ENCODE results near the gene UAP1. TPM values are rescaled to one million over a fixed set of nuclear protein-coding genes. Genes with fewer than 3 reads are reported as not detected.

Gene UAP1
- polyA plus RNA-seq, 1 of the 3 experiments (the other 2 are of a cell fraction) = 32.3 TPM

DNA sequence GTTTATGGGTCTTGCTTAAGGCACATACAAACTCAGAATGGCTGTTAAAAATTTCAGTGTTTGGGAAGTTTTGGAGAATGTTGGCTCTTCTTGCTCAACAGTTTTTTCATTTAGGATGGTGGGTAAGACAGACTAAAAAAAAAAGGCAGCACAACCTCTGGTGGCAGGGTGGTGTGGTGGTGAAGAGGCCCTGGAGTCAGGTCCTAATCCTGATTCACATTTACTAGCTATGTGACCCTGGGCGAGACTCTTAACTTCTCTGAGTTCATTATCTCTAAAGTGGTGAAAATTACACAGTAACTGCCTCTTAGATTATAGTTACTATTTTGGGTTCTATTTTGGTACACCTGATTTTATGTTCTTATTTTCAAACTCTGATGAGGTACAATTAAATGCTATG is 11.6 kb downstream of the UAP1 start:
- POLR2A ChIA-PET = no interaction called here
- Histone ChIP-seq H2AFZ (ENCODE audit: low read depth) (no peak overlapping the region), H3F3A (replicated peaks; ENCODE audit: insufficient read depth) (no peaks in the 10 kb centered on the region), H4K20me1 (ENCODE audit: insufficient read depth) (no peaks in the 10 kb centered on the region), H3K9me2 (no peaks in the 10 kb centered on the region), H3K9me3 (no peaks in the 10 kb centered on the region), H3K4me3 (ENCODE audit: low read depth in 2 of 2, low read length in 1 of 2) (no peak overlapping the region), H3K9ac (no peak overlapping the region), H3K36me3 (replicated peaks in 1 of 2; ENCODE audit: control insufficient read depth in 1 of 2, insufficient read depth in 2 of 2, low read length in 1 of 2) (peaks cover 23 to 33% of the 10 kb centered on the region in 2 experiments), H3K27ac (ENCODE audit: low read depth in 2 of 2, low read length in 1 of 2) (no peak overlapping the region), H3K27me3 (ENCODE audit: insufficient read depth) (no peaks in the 10 kb centered on the region), H3K4me2 (peak overlapping the region; percentile 45; the same call in 1 of the 2 replicates), H3K79me2 (ENCODE audit: insufficient read depth) (peaks cover 100% of the 10 kb centered on the region), H3K4me1 (ENCODE audit: control insufficient read depth in 1 of 2, insufficient read depth in 2 of 2, low read depth in 1 of 2, low read length in 1 of 2) (peaks cover 2 to 10% of the 10 kb centered on the region in 2 experiments; a peak in 2 of 4 replicates)
- CTCF ChIA-PET = no interaction called here
- DNase-seq = no peak
- no peak for TF ChIP-seq RCOR1 (IDR thresholded peaks at IDR 0.05; ENCODE audit: low read length)
- TF ChIP-seq GABPA (IDR thresholded peaks at IDR 0.05; ENCODE audit: low read depth) = no peak
- TF ChIP-seq EP300 (IDR thresholded peaks at IDR 0.05; ENCODE audit: borderline replicate concordance in 1 of 2, low read depth in 1 of 2, low read length in 1 of 2) = no peak
- no peak for TF ChIP-seq REST (IDR thresholded peaks at IDR 0.05; ENCODE audit: low read depth, low read length)
- TF ChIP-seq, protein P1, sequence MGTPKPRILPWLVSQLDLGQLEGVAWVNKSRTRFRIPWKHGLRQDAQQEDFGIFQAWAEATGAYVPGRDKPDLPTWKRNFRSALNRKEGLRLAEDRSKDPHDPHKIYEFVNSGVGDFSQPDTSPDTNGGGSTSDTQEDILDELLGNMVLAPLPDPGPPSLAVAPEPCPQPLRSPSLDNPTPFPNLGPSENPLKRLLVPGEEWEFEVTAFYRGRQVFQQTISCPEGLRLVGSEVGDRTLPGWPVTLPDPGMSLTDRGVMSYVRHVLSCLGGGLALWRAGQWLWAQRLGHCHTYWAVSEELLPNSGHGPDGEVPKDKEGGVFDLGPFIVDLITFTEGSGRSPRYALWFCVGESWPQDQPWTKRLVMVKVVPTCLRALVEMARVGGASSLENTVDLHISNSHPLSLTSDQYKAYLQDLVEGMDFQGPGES (IDR thresholded peaks at IDR 0.05; ENCODE audit: low read depth, low read length) = no peak
- TF ChIP-seq, protein P2, sequence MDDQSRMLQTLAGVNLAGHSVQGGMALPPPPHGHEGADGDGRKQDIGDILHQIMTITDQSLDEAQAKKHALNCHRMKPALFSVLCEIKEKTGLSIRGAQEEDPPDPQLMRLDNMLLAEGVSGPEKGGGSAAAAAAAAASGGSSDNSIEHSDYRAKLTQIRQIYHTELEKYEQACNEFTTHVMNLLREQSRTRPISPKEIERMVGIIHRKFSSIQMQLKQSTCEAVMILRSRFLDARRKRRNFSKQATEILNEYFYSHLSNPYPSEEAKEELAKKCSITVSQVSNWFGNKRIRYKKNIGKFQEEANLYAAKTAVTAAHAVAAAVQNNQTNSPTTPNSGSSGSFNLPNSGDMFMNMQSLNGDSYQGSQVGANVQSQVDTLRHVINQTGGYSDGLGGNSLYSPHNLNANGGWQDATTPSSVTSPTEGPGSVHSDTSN (IDR thresholded peaks at IDR 0.05) = no peak
- no peak for TF ChIP-seq TEAD4 (IDR thresholded peaks at IDR 0.05; ENCODE audit: borderline replicate concordance, insufficient read depth)
- TF ChIP-seq TCF12 (IDR thresholded peaks at IDR 0.05) = no peak
- no peak for TF ChIP-seq SIN3A (IDR thresholded peaks at IDR 0.05; ENCODE audit: borderline replicate concordance, low read depth, low read length)
- TF ChIP-seq RFX5 (IDR thresholded peaks at IDR 0.05; ENCODE audit: low read length) = no peak
- TF ChIP-seq JUND (IDR thresholded peaks at IDR 0.05) = no peak
- TF ChIP-seq, protein P3, sequence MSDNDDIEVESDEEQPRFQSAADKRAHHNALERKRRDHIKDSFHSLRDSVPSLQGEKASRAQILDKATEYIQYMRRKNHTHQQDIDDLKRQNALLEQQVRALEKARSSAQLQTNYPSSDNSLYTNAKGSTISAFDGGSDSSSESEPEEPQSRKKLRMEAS (IDR thresholded peaks at IDR 0.05; ENCODE audit: low read depth) = no peak
- TF ChIP-seq MXI1 (IDR thresholded peaks at IDR 0.05; ENCODE audit: low read depth, low read length) = no peak
- no peak for TF ChIP-seq ELF1 (IDR thresholded peaks at IDR 0.05)
- TF ChIP-seq, protein P4, sequence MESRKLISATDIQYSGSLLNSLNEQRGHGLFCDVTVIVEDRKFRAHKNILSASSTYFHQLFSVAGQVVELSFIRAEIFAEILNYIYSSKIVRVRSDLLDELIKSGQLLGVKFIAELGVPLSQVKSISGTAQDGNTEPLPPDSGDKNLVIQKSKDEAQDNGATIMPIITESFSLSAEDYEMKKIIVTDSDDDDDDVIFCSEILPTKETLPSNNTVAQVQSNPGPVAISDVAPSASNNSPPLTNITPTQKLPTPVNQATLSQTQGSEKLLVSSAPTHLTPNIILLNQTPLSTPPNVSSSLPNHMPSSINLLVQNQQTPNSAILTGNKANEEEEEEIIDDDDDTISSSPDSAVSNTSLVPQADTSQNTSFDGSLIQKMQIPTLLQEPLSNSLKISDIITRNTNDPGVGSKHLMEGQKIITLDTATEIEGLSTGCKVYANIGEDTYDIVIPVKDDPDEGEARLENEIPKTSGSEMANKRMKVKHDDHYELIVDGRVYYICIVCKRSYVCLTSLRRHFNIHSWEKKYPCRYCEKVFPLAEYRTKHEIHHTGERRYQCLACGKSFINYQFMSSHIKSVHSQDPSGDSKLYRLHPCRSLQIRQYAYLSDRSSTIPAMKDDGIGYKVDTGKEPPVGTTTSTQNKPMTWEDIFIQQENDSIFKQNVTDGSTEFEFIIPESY (IDR thresholded peaks at IDR 0.05; ENCODE audit: borderline replicate concordance, low read depth) = no peak
- no peak for TF ChIP-seq CHD2 (IDR thresholded peaks at IDR 0.05; ENCODE audit: low read length, partially characterized antibody)
- TF ChIP-seq RAD21 (IDR thresholded peaks at IDR 0.05; ENCODE audit: low read length) = no peak
- TF ChIP-seq, protein P5, sequence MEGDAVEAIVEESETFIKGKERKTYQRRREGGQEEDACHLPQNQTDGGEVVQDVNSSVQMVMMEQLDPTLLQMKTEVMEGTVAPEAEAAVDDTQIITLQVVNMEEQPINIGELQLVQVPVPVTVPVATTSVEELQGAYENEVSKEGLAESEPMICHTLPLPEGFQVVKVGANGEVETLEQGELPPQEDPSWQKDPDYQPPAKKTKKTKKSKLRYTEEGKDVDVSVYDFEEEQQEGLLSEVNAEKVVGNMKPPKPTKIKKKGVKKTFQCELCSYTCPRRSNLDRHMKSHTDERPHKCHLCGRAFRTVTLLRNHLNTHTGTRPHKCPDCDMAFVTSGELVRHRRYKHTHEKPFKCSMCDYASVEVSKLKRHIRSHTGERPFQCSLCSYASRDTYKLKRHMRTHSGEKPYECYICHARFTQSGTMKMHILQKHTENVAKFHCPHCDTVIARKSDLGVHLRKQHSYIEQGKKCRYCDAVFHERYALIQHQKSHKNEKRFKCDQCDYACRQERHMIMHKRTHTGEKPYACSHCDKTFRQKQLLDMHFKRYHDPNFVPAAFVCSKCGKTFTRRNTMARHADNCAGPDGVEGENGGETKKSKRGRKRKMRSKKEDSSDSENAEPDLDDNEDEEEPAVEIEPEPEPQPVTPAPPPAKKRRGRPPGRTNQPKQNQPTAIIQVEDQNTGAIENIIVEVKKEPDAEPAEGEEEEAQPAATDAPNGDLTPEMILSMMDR (IDR thresholded peaks at IDR 0.05) = no peak
- TF ChIP-seq, protein P6, sequence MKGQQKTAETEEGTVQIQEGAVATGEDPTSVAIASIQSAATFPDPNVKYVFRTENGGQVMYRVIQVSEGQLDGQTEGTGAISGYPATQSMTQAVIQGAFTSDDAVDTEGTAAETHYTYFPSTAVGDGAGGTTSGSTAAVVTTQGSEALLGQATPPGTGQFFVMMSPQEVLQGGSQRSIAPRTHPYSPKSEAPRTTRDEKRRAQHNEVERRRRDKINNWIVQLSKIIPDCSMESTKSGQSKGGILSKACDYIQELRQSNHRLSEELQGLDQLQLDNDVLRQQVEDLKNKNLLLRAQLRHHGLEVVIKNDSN (IDR thresholded peaks at IDR 0.05; ENCODE audit: borderline replicate concordance, low read depth) = no peak
- TF ChIP-seq USF2 (IDR thresholded peaks at IDR 0.05; ENCODE audit: borderline replicate concordance, low read depth, low read length) = no peak
- WGBS (ENCODE audit: low lambda C conversion rate) = 95% methylated on average over 1 of the region's 1 CpG

Measured in SK-N-SH (cell line).